CD4-positive, alpha-beta T cell (primary cell): ENCODE data around the gene ITGA2B. TPM values are rescaled to one million over a fixed set of nuclear protein-coding genes. Genes with fewer than 3 reads are reported as not detected.

Experiments used
- ATAC-seq: fragments of 200-7000 bp; cut with Tn5 transposase; one replicate; pipeline ENCODE4 v1.10.0; 2022; ENCODE audit warnings: mild to moderate bottlenecking; ENCODE audit not compliant: poor library complexity
- CTCF ChIA-PET: fragments of 350-600 bp; sonication (Branson Sonifier 250); formaldehyde crosslinking; loops from one replicate; lab custom pipeline; 2021; ENCODE audit warnings: antibody characterized with exemption, inconsistent platforms; lab: Charles Lee
- POLR2A ChIA-PET: fragments of 350-600 bp; sonication (Branson Sonifier 250); formaldehyde crosslinking; loops from one replicate; lab custom pipeline; 2021; ENCODE audit warnings: antibody characterized with exemption, inconsistent platforms; lab: Charles Lee
- DNase-seq, 14 experiments: peaks; one replicate each; pipeline ENCODE4 v3.0.0-alpha.2; 2013 to 2020; ENCODE audit warnings: mixed read lengths in 2 of 14
- H3K27ac ChIP-seq, 2 donors: one replicate each; pipeline versions ENCODE4 v1.5.1 to v1.7.0; 2013; ENCODE audit warnings: low read length in 2 of 2, low read depth in 1 of 2, mild to moderate bottlenecking in 1 of 2
- H3K27me3 ChIP-seq, 2 experiments: 1 replicate in 1 of 2; 2 replicates in 1 of 2; pipeline versions ENCODE4 v1.6.1 to v1.7.0; 2013; ENCODE audit warnings: low read length in 2 of 2, control low read depth in 1 of 2, mild to moderate bottlenecking in 1 of 2, moderate library complexity in 1 of 2; ENCODE audit not compliant: insufficient read depth in 2 of 2, control insufficient read depth in 1 of 2
- H3K36me3 ChIP-seq: one replicate; pipeline ENCODE4 v1.6.1; 2013; ENCODE audit warnings: low read length, control low read depth; ENCODE audit not compliant: insufficient read depth
- H3K4me1 ChIP-seq: one replicate; pipeline ENCODE4 v1.6.1; 2013; ENCODE audit warnings: low read length, control low read depth; ENCODE audit not compliant: insufficient read depth
- H3K4me3 ChIP-seq: one replicate; pipeline ENCODE4 v1.5.1; 2013; ENCODE audit warnings: mild to moderate bottlenecking, low read length, moderate library complexity
- H3K9me3 ChIP-seq, 2 experiments: 1 replicate in 1 of 2; 2 replicates in 1 of 2; pipeline versions ENCODE4 v1.6.1 to v1.7.0; 2013; ENCODE audit warnings: low read length in 2 of 2, mild to moderate bottlenecking in 2 of 2, control low read depth in 1 of 2, moderate library complexity in 1 of 2; ENCODE audit not compliant: control insufficient read depth in 1 of 2, insufficient read depth in 1 of 2
- H3K27ac Mint-ChIP-seq: one replicate; pipeline ENCODE4 v1.8.0; 2020; ENCODE audit warnings: mixed read lengths
- H3K27me3 Mint-ChIP-seq: one replicate; pipeline ENCODE4 v1.8.0; 2021; ENCODE audit warnings: mixed read lengths
- H3K36me3 Mint-ChIP-seq: one replicate; pipeline ENCODE4 v1.8.0; 2021; ENCODE audit warnings: low read depth, mixed read lengths
- H3K4me1 Mint-ChIP-seq: one replicate; pipeline ENCODE4 v1.8.0; 2021; ENCODE audit warnings: low read depth, mixed read lengths
- H3K4me3 Mint-ChIP-seq: one replicate; pipeline ENCODE4 v1.8.0; 2020; ENCODE audit warnings: mild to moderate bottlenecking, mixed read lengths
- H3K9me3 Mint-ChIP-seq: one replicate; pipeline ENCODE4 v1.8.0; 2020; ENCODE audit warnings: mixed read lengths
- intact Hi-C, 2 experiments: fragments of 100-400 bp; cut with DNase I in 1 of 2; cut with micrococcal nuclease in 1 of 2; formaldehyde crosslinking; loops; one replicate each; pipeline versions ENCODE4 v1.15.1 to v1.9.0; 2023 to 2025; cut with DNase I, micrococcal nuclease
- total RNA-seq, 174 experiments: library from RNA in 2 of 174; stranded (reverse) in 2 of 174; gene quantifications; one replicate each; pipeline ENCODE4 v1.2.3 and lab custom pipeline; 2021 to 2026
- TF ChIP-seq, protein P1 (sequence below): fragments of 200-600 bp; IDR thresholded peaks from one replicate; pipeline ENCODE4 v1.8.0; 2022; ENCODE audit warnings: antibody characterized with exemption, mild to moderate bottlenecking

Gene ITGA2B
- total RNA-seq, 2 experiments from 2014 or later: 0.85 to 0.87 TPM

DNA sequence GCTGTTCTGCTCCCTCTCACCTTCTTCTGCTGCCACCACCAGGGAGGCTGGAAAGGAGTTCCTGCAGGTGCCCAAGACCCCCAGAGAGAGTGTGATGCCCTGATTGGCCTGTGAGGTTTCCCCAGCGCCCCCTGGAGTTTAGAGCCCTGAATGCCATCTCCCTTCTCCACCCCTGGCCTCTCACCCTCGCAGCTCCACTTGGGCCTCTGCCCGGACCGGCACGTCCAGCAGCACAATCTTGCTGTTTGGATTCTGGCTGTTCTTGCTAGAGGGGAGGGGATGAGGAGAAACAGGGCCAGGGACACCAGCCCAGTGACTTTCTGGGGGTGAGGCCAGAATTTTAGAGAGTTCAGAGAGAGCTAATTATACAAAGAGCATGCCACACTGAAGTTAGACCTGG is 13.3 kb downstream of the ITGA2B start:
- no peaks in the 10 kb centered on the region for H3K9me3 Mint-ChIP-seq
- Histone ChIP-seq H3K27me3 (peaks cover 0 to 15% of the 10 kb centered on the region in 2 experiments), H3K36me3 (no peaks in the 10 kb centered on the region), H3K9me3 (no peaks in the 10 kb centered on the region), H3K4me1 (peaks cover 6% of the 10 kb centered on the region), H3K4me3 (no peak overlapping the region), H3K27ac (no peak overlapping the region)
- POLR2A ChIA-PET: no interaction called here
- peaks cover 47% of the 10 kb centered on the region for H3K27me3 Mint-ChIP-seq
- peak in 1 of 14 experiments; percentile 41 for DNase-seq
- intact Hi-C loops: no loop called here
- TF ChIP-seq, protein P1, sequence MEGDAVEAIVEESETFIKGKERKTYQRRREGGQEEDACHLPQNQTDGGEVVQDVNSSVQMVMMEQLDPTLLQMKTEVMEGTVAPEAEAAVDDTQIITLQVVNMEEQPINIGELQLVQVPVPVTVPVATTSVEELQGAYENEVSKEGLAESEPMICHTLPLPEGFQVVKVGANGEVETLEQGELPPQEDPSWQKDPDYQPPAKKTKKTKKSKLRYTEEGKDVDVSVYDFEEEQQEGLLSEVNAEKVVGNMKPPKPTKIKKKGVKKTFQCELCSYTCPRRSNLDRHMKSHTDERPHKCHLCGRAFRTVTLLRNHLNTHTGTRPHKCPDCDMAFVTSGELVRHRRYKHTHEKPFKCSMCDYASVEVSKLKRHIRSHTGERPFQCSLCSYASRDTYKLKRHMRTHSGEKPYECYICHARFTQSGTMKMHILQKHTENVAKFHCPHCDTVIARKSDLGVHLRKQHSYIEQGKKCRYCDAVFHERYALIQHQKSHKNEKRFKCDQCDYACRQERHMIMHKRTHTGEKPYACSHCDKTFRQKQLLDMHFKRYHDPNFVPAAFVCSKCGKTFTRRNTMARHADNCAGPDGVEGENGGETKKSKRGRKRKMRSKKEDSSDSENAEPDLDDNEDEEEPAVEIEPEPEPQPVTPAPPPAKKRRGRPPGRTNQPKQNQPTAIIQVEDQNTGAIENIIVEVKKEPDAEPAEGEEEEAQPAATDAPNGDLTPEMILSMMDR: no peak
- CTCF ChIA-PET: no interaction called here
- no peak overlapping the region for H3K27ac Mint-ChIP-seq
- no peaks in the 10 kb centered on the region for H3K4me1 Mint-ChIP-seq
- H3K36me3 Mint-ChIP-seq: no peaks in the 10 kb centered on the region
- no peak overlapping the region for H3K4me3 Mint-ChIP-seq
- peak; percentile 32 for ATAC-seq

DNA sequence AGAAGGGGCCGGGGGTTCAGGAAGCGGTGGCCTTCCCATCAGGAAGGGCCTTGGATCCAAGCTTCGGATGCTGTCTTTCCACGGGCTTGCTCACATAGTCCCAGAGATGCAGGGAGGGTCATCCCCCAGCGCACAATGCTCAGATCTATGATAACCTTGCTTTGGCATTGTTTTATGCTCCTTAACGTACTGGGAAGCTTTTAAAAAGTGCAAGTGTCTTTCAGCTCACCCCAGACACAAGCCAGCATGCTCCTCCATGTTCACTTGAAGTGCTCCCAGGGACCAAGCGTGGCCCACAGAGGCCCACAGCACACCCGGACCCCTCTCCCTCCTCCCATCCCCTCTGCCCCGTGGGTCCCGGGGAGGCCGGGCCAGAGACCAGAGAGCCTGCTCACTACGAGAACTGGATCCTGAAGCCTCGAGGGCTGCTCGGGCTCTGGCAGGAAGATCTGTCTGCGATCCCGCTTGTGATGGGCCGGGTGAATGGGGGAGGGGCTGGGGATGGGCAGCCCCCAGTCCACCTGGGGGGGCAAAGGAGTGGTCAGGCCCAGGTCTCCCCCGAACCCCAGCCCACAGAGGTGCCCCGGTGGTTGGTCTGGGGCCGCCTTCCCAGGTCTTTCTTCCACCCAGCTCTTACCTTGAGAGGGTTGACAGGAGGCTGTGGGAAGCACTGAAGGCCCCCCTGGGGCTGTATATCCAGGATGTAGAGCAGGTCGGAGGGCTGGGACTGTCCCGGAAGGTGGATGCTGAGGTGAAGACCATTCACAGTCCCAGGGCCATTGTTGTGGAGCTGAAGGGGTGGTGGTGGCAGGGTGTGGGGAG is 14.0 kb downstream of the ITGA2B start:
- Mint-ChIP-seq H3K9me3 (no peaks in the 10 kb centered on the region), H3K27ac (no peak overlapping the region), H3K4me3 (no peak overlapping the region), H3K27me3 (peaks cover 47% of the 10 kb centered on the region), H3K4me1 (no peaks in the 10 kb centered on the region), H3K36me3 (no peaks in the 10 kb centered on the region)
- H3K4me1 ChIP-seq: peaks cover 6% of the 10 kb centered on the region
- H3K36me3 ChIP-seq: no peaks in the 10 kb centered on the region
- CTCF ChIA-PET: no interaction called here
- H3K27me3 ChIP-seq: peaks cover 0 to 15% of the 10 kb centered on the region in 2 experiments
- POLR2A ChIA-PET: no interaction called here
- no peak overlapping the region for H3K4me3 ChIP-seq
- intact Hi-C loops: no loop called here
- no peak for ATAC-seq
- H3K9me3 ChIP-seq: no peaks in the 10 kb centered on the region
- TF ChIP-seq, protein P1: no peak
- DNase-seq: no peak
- no peak overlapping the region for H3K27ac ChIP-seq

DNA sequence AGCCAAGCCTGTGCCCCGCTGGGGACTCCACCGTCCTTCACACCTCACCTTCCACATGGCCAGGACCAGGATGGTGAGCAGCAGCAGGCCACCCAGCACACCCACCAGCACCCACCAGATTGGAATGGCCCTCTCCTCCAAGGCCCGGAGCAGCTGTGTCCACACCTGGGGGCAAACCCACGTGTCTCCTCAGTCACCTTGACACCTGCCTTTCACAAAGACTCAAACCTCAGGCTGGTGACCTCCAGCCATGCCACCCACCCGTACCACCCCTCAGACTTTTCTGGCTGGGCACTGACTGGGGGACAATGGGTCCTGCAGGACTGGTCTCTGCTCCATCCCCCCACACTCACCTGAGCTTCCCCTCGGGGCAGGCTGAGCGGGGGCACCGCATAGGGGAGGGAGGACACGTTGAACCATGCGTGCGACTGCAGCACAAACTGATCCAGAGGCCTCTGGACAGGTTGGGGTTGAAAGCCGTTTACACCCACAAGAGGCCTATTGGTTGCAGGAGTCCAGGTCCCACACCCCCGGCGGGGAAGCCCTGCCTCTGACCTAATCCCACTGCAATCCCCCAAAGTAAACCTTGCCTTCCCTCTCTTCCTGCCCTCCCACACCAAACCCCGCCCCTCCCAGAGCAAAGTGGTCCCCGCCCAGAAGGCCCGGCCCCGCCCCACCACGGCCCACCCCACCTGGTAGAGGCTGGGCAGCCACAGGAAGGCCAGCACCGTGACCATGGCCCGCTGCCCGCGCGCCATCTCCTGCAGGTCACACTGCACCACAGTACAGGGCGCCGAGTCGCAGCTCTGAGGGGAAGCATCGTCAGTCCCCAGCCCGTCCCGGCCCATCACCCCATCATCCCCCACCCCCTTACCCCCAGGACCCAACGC is 14.9 kb downstream of the ITGA2B start:
- Histone ChIP-seq H3K27me3 (peaks cover 0 to 16% of the 10 kb centered on the region in 2 experiments), H3K9me3 (no peaks in the 10 kb centered on the region), H3K4me1 (peaks cover 8% of the 10 kb centered on the region), H3K36me3 (no peaks in the 10 kb centered on the region), H3K4me3 (no peak overlapping the region), H3K27ac (no peak overlapping the region)
- Mint-ChIP-seq H3K9me3 (no peaks in the 10 kb centered on the region), H3K4me1 (peaks cover 4% of the 10 kb centered on the region), H3K4me3 (no peak overlapping the region), H3K27me3 (peaks cover 52% of the 10 kb centered on the region), H3K27ac (no peak overlapping the region), H3K36me3 (no peaks in the 10 kb centered on the region)
- no peak for DNase-seq
- CTCF ChIA-PET: no interaction called here
- intact Hi-C loops: no loop called here
- TF ChIP-seq, protein P1: no peak
- no peak for ATAC-seq
- POLR2A ChIA-PET: no interaction called here
